ENCODE results near the gene PTPN14. TPM values are rescaled to one million over a fixed set of nuclear protein-coding genes. Genes with fewer than 3 reads are reported as not detected.

PTPN14 gene
- total RNA-seq, 1 experiment from 2014 or later: 76.4 TPM

- Histone ChIP-seq H2BK120ac (ENCODE audit: low read depth, low read length, poor library complexity, severe bottlenecking) (no peak overlapping the region), H3K23me2 (ENCODE audit: insufficient read length, low read depth, low read length, poor library complexity, severe bottlenecking) (no peaks in the 10 kb centered on the region), H4K91ac (ENCODE audit: insufficient read length, low read depth, low read length) (no peak overlapping the region), H3K27me3 (ENCODE audit: insufficient read depth, low read length) (no peaks in the 10 kb centered on the region), H3K18ac (ENCODE audit: insufficient read length, low read depth, low read length) (no peak overlapping the region), H3K4ac (ENCODE audit: low read depth, low read length) (no peak overlapping the region), H3K14ac (ENCODE audit: insufficient read depth, low read length) (no peak overlapping the region), H3K9ac (ENCODE audit: extremely low read depth, insufficient read length, low read length) (no peak overlapping the region), H2BK5ac (ENCODE audit: insufficient read length, low read length) (no peak overlapping the region), H3K56ac (ENCODE audit: insufficient read length, low read depth, low read length) (no peak overlapping the region), H2AK5ac (ENCODE audit: insufficient read length, low read length) (no peak overlapping the region), H3K79me1 (ENCODE audit: insufficient read depth, low read depth, low read length, poor library complexity, severe bottlenecking) (no peaks in the 10 kb centered on the region), H4K5ac (ENCODE audit: insufficient read length, low read depth, low read length) (no peak overlapping the region), H2BK20ac (ENCODE audit: low read depth, low read length, poor library complexity, severe bottlenecking) (no peak overlapping the region), H2BK15ac (ENCODE audit: low read depth, low read length) (no peak overlapping the region), H3K79me2 (ENCODE audit: insufficient read depth, low read length) (peaks cover 8% of the 10 kb centered on the region; the same call in 1 of the 2 replicates), H2AFZ (ENCODE audit: low read length) (no peak overlapping the region), H3K4me2 (ENCODE audit: insufficient read depth, insufficient read length, low read length) (no peak overlapping the region), H3K9me3 (ENCODE audit: control insufficient read depth, low read depth, low read length) (no peaks in the 10 kb centered on the region), H3K4me1 (ENCODE audit: insufficient read depth, low read length) (peaks cover 20% of the 10 kb centered on the region; the same call in 1 of the 2 replicates), H3K27ac (ENCODE audit: insufficient read length, low read depth, low read length) (no peak overlapping the region), H4K20me1 (ENCODE audit: control insufficient read depth, insufficient read depth, insufficient read length) (no peaks in the 10 kb centered on the region), H2BK12ac (ENCODE audit: insufficient read length, low read depth, low read length) (no peak overlapping the region), H3T11ph (ENCODE audit: low read length) (no peak overlapping the region), H4K8ac (replicated peaks; ENCODE audit: insufficient read length, low read depth, low read length) (no peak overlapping the region), H3K23ac (ENCODE audit: insufficient read length, low read depth, low read length) (no peak overlapping the region)
- Mint-ChIP-seq H3K4me1 (peaks cover 32 to 60% of the 10 kb centered on the region in 2 experiments), H3K9me3 (no peaks in the 10 kb centered on the region), H3K4me3 (no peak overlapping the region), H3K36me3 (ENCODE audit: insufficient read depth in 1 of 3, low read depth in 3 of 3) (peaks cover 0 to 12% (median 0%) of the 10 kb centered on the region in 3 experiments; a peak in 2 of 7 replicates), H3K27ac (peak overlapping the region; percentile 7 to 85 (median 36); a peak in 4 of 7 replicates), H3K27me3 (ENCODE audit: low read depth) (no peaks in the 10 kb centered on the region; the same call in 1 of the 2 replicates)
- no peak for DNase-seq
- TF ChIP-seq, protein P1, sequence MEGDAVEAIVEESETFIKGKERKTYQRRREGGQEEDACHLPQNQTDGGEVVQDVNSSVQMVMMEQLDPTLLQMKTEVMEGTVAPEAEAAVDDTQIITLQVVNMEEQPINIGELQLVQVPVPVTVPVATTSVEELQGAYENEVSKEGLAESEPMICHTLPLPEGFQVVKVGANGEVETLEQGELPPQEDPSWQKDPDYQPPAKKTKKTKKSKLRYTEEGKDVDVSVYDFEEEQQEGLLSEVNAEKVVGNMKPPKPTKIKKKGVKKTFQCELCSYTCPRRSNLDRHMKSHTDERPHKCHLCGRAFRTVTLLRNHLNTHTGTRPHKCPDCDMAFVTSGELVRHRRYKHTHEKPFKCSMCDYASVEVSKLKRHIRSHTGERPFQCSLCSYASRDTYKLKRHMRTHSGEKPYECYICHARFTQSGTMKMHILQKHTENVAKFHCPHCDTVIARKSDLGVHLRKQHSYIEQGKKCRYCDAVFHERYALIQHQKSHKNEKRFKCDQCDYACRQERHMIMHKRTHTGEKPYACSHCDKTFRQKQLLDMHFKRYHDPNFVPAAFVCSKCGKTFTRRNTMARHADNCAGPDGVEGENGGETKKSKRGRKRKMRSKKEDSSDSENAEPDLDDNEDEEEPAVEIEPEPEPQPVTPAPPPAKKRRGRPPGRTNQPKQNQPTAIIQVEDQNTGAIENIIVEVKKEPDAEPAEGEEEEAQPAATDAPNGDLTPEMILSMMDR (conservative IDR thresholded peaks at IDR 0.05): no peak
- WGBS (ENCODE audit: extremely low coverage, insufficient read length, low lambda C conversion rate): no CpG with 5 or more reads among the region's 3 CpGs
Observed at GRCh38 chr1:214454569-214455396, 96.6 kb downstream of the PTPN14 start.
